Stomach (tissue), 4 donors: ENCODE results near the gene ZNHIT3.

Source experiments
- CTCF ChIP-seq, 7 experiments: fragments of 450-650 bp in 4 of 7; fragments of 200-600 bp in 3 of 7; sonication (generic) in 3 of 7; IDR thresholded peaks; one replicate each; pipeline ENCODE4 v1.5.1; 2016 to 2019; ENCODE audit warnings: antibody characterized with exemption in 7 of 7, control low read depth in 2 of 7, mild to moderate bottlenecking in 1 of 7
- EP300 ChIP-seq: sonication (generic); formaldehyde crosslinking; IDR thresholded peaks from one replicate; pipeline ENCODE4 v1.6.1; 2017; ENCODE audit warnings: antibody characterized with exemption
- POLR2A ChIP-seq, 4 donors: fragments of 450-650 bp; IDR thresholded peaks; one replicate each; pipeline ENCODE4 v1.6.1; 2016; ENCODE audit warnings: antibody characterized with exemption in 4 of 4, control low read depth in 2 of 4, mild to moderate bottlenecking in 1 of 4, moderate library complexity in 1 of 4
- POLR2AphosphoS5 ChIP-seq, 3 donors: sonication (generic); formaldehyde crosslinking; IDR thresholded peaks; one replicate each; pipeline ENCODE4 v1.6.1; 2016; ENCODE audit warnings: antibody characterized with exemption in 3 of 3

DNA sequence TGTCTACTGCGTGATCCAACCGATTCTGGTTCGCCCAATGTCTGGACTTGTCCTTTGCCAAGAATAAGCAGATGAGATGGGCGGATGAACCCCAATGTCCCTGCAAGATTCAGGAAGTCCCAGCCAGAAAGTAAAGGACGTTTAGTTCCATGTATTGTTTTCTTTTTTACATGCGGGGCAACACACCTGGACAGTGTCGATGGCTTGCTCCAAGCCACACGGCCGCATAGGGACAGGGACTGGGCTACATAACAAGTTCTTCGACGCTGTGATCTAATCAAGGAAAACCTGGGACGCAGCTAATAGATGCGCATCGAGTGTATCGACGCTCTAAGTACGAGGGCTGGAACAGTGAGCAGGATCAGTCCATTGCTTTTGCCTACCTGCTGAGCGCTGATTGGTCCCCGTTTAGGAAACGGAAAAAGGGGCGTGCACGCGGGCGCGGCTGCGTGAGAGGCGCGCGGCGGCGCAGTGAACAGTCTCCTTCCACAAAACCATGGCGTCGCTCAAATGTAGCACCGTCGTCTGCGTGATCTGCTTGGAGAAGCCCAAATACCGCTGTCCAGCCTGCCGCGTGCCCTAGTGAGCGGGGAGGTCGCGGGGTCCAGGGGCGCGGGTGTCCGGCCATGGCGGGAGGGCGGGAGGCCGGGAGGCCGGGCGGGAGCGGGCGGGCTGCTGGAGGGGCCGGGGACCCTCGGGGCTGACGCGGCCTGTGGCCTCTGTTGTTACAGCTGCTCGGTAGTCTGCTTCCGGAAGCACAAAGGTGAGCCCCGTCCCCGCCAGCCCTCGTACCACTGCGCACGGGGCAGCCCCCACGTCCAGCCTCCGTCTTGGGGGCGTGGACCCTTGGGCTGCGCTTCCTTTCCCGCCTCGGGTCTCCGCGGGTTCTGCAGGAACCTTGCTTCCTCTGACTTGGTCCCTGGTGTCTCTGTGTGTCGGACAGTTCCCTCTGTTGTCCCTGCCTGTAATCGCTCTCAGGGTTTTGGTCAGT is at the start of gene ZNHIT3:
- TF ChIP-seq POLR2AphosphoS5 (IDR thresholded peaks at IDR 0.05), result peak; percentile 76 to 90 (median 82)
- TF ChIP-seq CTCF (IDR thresholded peaks at IDR 0.05), result no peak
- TF ChIP-seq POLR2A (IDR thresholded peaks at IDR 0.05), result peak in 1 of 4 donors; percentile 17
- no peak for TF ChIP-seq EP300
